Mesenchymal stem cell (in vitro differentiated cells and primary cell): Measurements from ENCODE around the gene ZBED4.

Experiments
- DNase-seq: peaks from one replicate; pipeline ENCODE4 v3.0.0-alpha.2; 2013
- H2AFZ ChIP-seq: one replicate; pipeline ENCODE4 v1.6.1; 2013; ENCODE audit warnings: low read depth, mild to moderate bottlenecking, control low read depth, inconsistent platforms, low read length, moderate library complexity
- H2AK5ac ChIP-seq: 2 replicates; pipeline ENCODE4 v1.6.1; 2013; ENCODE audit warnings: low read length, moderate library complexity, mild to moderate bottlenecking, inconsistent platforms; ENCODE audit not compliant: severe bottlenecking
- H2BK120ac ChIP-seq: one replicate; pipeline ENCODE4 v1.6.1; 2013; ENCODE audit warnings: low read depth, mild to moderate bottlenecking, inconsistent platforms, low read length, moderate library complexity
- H2BK12ac ChIP-seq, 2 experiments: one replicate each; pipeline ENCODE4 v1.6.1; 2013; ENCODE audit warnings: inconsistent platforms in 2 of 2, low read length in 2 of 2, mild to moderate bottlenecking in 2 of 2, moderate library complexity in 2 of 2, control low read depth in 1 of 2
- H2BK15ac ChIP-seq: one replicate; pipeline ENCODE4 v1.6.1; 2013; ENCODE audit warnings: mild to moderate bottlenecking, low read depth, inconsistent platforms; ENCODE audit not compliant: poor library complexity, severe bottlenecking
- H2BK5ac ChIP-seq: 2 replicates; pipeline ENCODE4 v1.6.1; 2013; ENCODE audit warnings: low read depth, mild to moderate bottlenecking, low read length, control low read depth, inconsistent platforms; ENCODE audit not compliant: poor library complexity, severe bottlenecking
- H3K14ac ChIP-seq, 2 experiments: one replicate each; pipeline ENCODE4 v1.6.1; 2013; ENCODE audit warnings: inconsistent platforms in 2 of 2, low read length in 2 of 2, control low read depth in 1 of 2, mild to moderate bottlenecking in 1 of 2, moderate library complexity in 1 of 2
- H3K18ac ChIP-seq, 2 experiments: one replicate each; pipeline ENCODE4 v1.6.1; 2013; ENCODE audit warnings: inconsistent platforms in 2 of 2, low read length in 2 of 2, control low read depth in 1 of 2, low read depth in 1 of 2, mild to moderate bottlenecking in 1 of 2
- H3K23ac ChIP-seq, 2 experiments: one replicate each; pipeline ENCODE4 v1.6.1; 2013; ENCODE audit warnings: inconsistent platforms in 2 of 2, low read length in 2 of 2, mild to moderate bottlenecking in 2 of 2, moderate library complexity in 2 of 2, control low read depth in 1 of 2
- H3K27ac ChIP-seq: 2 replicates; pipeline ENCODE4 v1.5.1; 2013; ENCODE audit warnings: mild to moderate bottlenecking, moderate library complexity, low read length, control low read depth, inconsistent platforms; ENCODE audit not compliant: poor library complexity, severe bottlenecking
- H3K27me3 ChIP-seq, 2 experiments: 2 replicates each; pipeline versions ENCODE4 v1.6.1 to v1.7.0; 2013; ENCODE audit warnings: low read length in 2 of 2, mild to moderate bottlenecking in 2 of 2, moderate library complexity in 2 of 2, control low read depth in 1 of 2, inconsistent platforms in 1 of 2; ENCODE audit not compliant: control insufficient read depth in 1 of 2, insufficient read depth in 1 of 2
- H3K36me3 ChIP-seq, 2 experiments: 2 replicates each; pipeline versions ENCODE4 v1.6.1 to v1.7.0; 2013; ENCODE audit warnings: low read length in 2 of 2, control low read depth in 1 of 2, inconsistent platforms in 1 of 2, low read depth in 1 of 2, mild to moderate bottlenecking in 1 of 2; ENCODE audit not compliant: insufficient read depth in 2 of 2, control insufficient read depth in 1 of 2
- H3K4ac ChIP-seq, 2 experiments: one replicate each; pipeline ENCODE4 v1.6.1; 2013; ENCODE audit warnings: inconsistent platforms in 2 of 2, low read length in 2 of 2, mild to moderate bottlenecking in 2 of 2, moderate library complexity in 2 of 2, control low read depth in 1 of 2, low read depth in 1 of 2
- H3K4me1 ChIP-seq: 2 replicates; pipeline ENCODE4 v1.6.1; 2013; ENCODE audit warnings: low read depth, low read length, control low read depth; ENCODE audit not compliant: control insufficient read depth, insufficient read depth
- H3K4me2 ChIP-seq: 2 replicates; pipeline ENCODE4 v1.6.1; 2013; ENCODE audit warnings: low read length, mild to moderate bottlenecking, inconsistent platforms; ENCODE audit not compliant: poor library complexity, severe bottlenecking
- H3K4me3 ChIP-seq, 2 experiments: 2 replicates each; pipeline versions ENCODE4 v1.5.1 to v1.7.0; 2013; ENCODE audit warnings: low read length in 2 of 2, mild to moderate bottlenecking in 2 of 2, control low read depth in 1 of 2, low read depth in 1 of 2; ENCODE audit not compliant: insufficient read depth in 1 of 2
- H3K79me1 ChIP-seq: replicated peaks from 2 replicates; pipeline ENCODE4 v1.6.1; 2013; ENCODE audit warnings: mild to moderate bottlenecking, control low read depth, low read length, inconsistent platforms; ENCODE audit not compliant: poor library complexity, severe bottlenecking
- H3K9ac ChIP-seq: 2 replicates; pipeline ENCODE4 v1.7.0; 2013; ENCODE audit warnings: mild to moderate bottlenecking, low read length, moderate library complexity
- H3K9me3 ChIP-seq: 2 replicates; pipeline ENCODE4 v1.7.0; 2013; ENCODE audit warnings: mild to moderate bottlenecking, low read length; ENCODE audit not compliant: control insufficient read depth
- H4K8ac ChIP-seq: one replicate; pipeline ENCODE4 v1.6.1; 2013; ENCODE audit warnings: inconsistent platforms, mild to moderate bottlenecking, low read length, moderate library complexity
- H4K91ac ChIP-seq: one replicate; pipeline ENCODE4 v1.6.1; 2013; ENCODE audit warnings: mild to moderate bottlenecking, low read length, inconsistent platforms
- WGBS: methylation state at CpG from one replicate; pipeline ENCODE4 v1.1.7; 2013; ENCODE audit warnings: mixed read lengths; 5-methylcytosine and 5-hydroxymethylcytosine counted together

Gene ZBED4

DNA sequence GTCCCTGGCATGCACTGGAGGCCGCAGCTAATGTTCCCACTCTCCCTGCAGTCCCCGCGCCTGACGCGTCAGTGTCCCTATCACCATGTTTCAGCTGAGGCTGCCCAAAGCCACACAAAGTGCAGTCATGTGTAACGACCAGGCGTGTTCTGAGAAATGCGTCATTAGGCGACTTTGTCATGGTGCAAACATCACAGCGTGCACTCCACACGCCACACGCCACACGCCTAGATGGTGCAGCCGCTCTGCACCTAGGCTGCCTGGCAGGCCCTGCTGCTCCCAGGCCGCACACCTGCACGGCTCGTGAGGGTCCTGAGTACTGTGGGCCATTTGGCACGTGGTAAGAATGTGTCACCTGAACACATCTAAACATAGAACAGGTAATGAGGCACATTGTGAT lies 67.2 kb downstream of the ZBED4 start:
- H3K27me3 ChIP-seq: no peaks in the 10 kb centered on the region
- H3K4me3 ChIP-seq: no peak overlapping the region
- H2AFZ ChIP-seq: no peak overlapping the region
- no peak overlapping the region for H3K4ac ChIP-seq
- DNase-seq: no peak
- no peak overlapping the region for H3K23ac ChIP-seq
- H3K18ac ChIP-seq: no peak overlapping the region
- H2BK5ac ChIP-seq: no peak overlapping the region
- H3K27ac ChIP-seq: no peak overlapping the region
- H4K91ac ChIP-seq: no peak overlapping the region
- no peak overlapping the region for H3K9ac ChIP-seq
- H3K79me1 ChIP-seq: peaks cover 23% of the 10 kb centered on the region
- H3K36me3 ChIP-seq: peaks cover 38 to 40% of the 10 kb centered on the region in 2 experiments
- no peak overlapping the region for H3K4me2 ChIP-seq
- peaks cover 22% of the 10 kb centered on the region for H3K4me1 ChIP-seq
- H2AK5ac ChIP-seq: no peak overlapping the region
- H4K8ac ChIP-seq: no peak overlapping the region
- no peak overlapping the region for H3K14ac ChIP-seq
- H2BK120ac ChIP-seq: no peak overlapping the region
- H2BK15ac ChIP-seq: no peak overlapping the region
- no peak overlapping the region for H2BK12ac ChIP-seq
- H3K9me3 ChIP-seq: no peaks in the 10 kb centered on the region
- 97% methylated on average over 18 of the region's 18 CpGs for WGBS

DNA sequence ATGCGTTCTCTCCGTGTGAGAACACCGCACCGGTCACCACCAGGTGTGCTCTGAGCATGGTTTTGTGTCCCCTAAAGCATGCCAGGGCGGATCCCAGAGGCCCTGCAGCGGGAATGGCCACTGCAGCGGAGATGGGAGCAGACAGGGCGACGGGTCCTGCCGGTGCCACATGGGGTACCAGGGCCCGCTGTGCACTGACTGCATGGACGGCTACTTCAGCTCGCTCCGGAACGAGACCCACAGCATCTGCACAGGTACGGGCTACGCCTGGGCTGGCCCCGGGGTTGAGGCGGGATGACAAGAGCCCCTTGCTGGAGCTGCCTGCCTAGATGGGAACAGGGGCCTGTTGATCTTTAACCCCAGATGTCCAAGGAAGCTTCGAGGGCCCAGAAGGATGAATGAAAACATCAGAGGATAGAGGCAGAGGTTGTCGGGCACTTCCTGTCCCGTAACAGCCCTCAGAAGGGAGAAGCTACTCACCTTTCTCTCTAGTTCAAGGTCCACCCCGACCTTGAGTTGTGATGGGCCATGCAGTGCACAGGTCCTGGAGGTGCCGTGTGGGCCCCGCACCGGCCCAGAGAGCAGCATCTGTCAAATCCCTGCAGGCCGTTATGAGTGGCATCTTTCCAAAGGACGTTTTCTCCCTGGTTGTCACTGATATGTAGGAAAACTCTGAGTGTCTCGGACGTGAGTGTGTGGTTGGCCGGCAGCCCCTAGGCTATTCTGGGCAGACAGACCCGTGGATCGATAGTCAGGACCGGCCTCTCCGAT lies 68.0 kb downstream of the ZBED4 start:
- Histone ChIP-seq H2BK15ac (no peak overlapping the region), H3K18ac (no peak overlapping the region), H3K23ac (no peak overlapping the region), H3K4ac (no peak overlapping the region), H3K4me2 (no peak overlapping the region), H2BK5ac (no peak overlapping the region), H3K9ac (no peak overlapping the region), H3K27ac (no peak overlapping the region), H3K27me3 (no peaks in the 10 kb centered on the region), H2AFZ (no peak overlapping the region), H3K9me3 (no peaks in the 10 kb centered on the region), H2BK120ac (no peak overlapping the region), H3K4me3 (no peak overlapping the region), H4K8ac (no peak overlapping the region), H2AK5ac (no peak overlapping the region), H3K36me3 (peaks cover 40 to 43% of the 10 kb centered on the region in 2 experiments), H3K14ac (no peak overlapping the region), H4K91ac (no peak overlapping the region), H2BK12ac (no peak overlapping the region), H3K79me1 (peaks cover 20% of the 10 kb centered on the region), H3K4me1 (peaks cover 21% of the 10 kb centered on the region)
- no peak for DNase-seq
- WGBS: 94% methylated on average over 35 of the region's 35 CpGs

- H4K91ac ChIP-seq: no peak overlapping the region
- no peak overlapping the region for H2AK5ac ChIP-seq
- no peak overlapping the region for H3K14ac ChIP-seq
- H3K27me3 ChIP-seq: no peaks in the 10 kb centered on the region
- H3K4me3 ChIP-seq: no peak overlapping the region
- peaks cover 15% of the 10 kb centered on the region for H3K79me1 ChIP-seq
- H3K18ac ChIP-seq: no peak overlapping the region
- H2BK5ac ChIP-seq: no peak overlapping the region
- no peak overlapping the region for H2AFZ ChIP-seq
- peaks cover 43% of the 10 kb centered on the region in 2 experiments for H3K36me3 ChIP-seq
- no peak overlapping the region for H3K4me2 ChIP-seq
- H3K23ac ChIP-seq: no peak overlapping the region
- no peak overlapping the region for H2BK120ac ChIP-seq
- no peak for DNase-seq
- peaks cover 18% of the 10 kb centered on the region for H3K4me1 ChIP-seq
- H3K9ac ChIP-seq: no peak overlapping the region
- no peak overlapping the region for H2BK12ac ChIP-seq
- WGBS: 98% methylated on average over 6 of the region's 22 CpGs
- H3K4ac ChIP-seq: no peak overlapping the region
- no peak overlapping the region for H2BK15ac ChIP-seq
- no peaks in the 10 kb centered on the region for H3K9me3 ChIP-seq
- no peak overlapping the region for H4K8ac ChIP-seq
- H3K27ac ChIP-seq: no peak overlapping the region
These were observed 68.8 kb downstream of the ZBED4 start for GRCh38 chr22:49922484-49922883.

- H3K27me3 ChIP-seq: no peaks in the 10 kb centered on the region
- no peak overlapping the region for H3K18ac ChIP-seq
- no peak overlapping the region for H4K8ac ChIP-seq
- H2AK5ac ChIP-seq: no peak overlapping the region
- peaks cover 18% of the 10 kb centered on the region for H3K4me1 ChIP-seq
- H3K14ac ChIP-seq: no peak overlapping the region
- peaks cover 12% of the 10 kb centered on the region for H3K79me1 ChIP-seq
- no peaks in the 10 kb centered on the region for H3K9me3 ChIP-seq
- no peak overlapping the region for H2BK15ac ChIP-seq
- no peak overlapping the region for H2BK5ac ChIP-seq
- H3K4me2 ChIP-seq: no peak overlapping the region
- no peak overlapping the region for H3K23ac ChIP-seq
- no peak overlapping the region for H3K27ac ChIP-seq
- 96% methylated on average over 24 of the region's 25 CpGs for WGBS
- no peak for DNase-seq
- H3K4ac ChIP-seq: no peak overlapping the region
- no peak overlapping the region for H2AFZ ChIP-seq
- no peak overlapping the region for H3K4me3 ChIP-seq
- H3K9ac ChIP-seq: no peak overlapping the region
- H2BK120ac ChIP-seq: no peak overlapping the region
- no peak overlapping the region for H2BK12ac ChIP-seq
- peaks cover 43 to 47% of the 10 kb centered on the region in 2 experiments for H3K36me3 ChIP-seq
- H4K91ac ChIP-seq: no peak overlapping the region
These were observed 69.3 kb downstream of the ZBED4 start for GRCh38 chr22:49922926-49923325.
